HT-29 (cell line): ENCODE measurements around the gene PRPF8. TPM values are rescaled to one million over a fixed set of nuclear protein-coding genes. Genes with fewer than 3 reads are reported as not detected.

Experiments used
- DNase-seq: peaks from one replicate; pipeline ENCODE4 v3.0.0-alpha.2; 2015; ENCODE audit warnings: low spot score
- total RNA-seq: library from RNA; depleted of rRNA; stranded (reverse); fragments of >200 nt; shearing (Covaris generic); gene quantifications from 2 replicates; pipeline ENCODE4 v1.2.3, GENCODE V29; 2014

PRPF8 gene
- total RNA-seq, 1 experiment from 2014 or later = 92.7 TPM

DNA sequence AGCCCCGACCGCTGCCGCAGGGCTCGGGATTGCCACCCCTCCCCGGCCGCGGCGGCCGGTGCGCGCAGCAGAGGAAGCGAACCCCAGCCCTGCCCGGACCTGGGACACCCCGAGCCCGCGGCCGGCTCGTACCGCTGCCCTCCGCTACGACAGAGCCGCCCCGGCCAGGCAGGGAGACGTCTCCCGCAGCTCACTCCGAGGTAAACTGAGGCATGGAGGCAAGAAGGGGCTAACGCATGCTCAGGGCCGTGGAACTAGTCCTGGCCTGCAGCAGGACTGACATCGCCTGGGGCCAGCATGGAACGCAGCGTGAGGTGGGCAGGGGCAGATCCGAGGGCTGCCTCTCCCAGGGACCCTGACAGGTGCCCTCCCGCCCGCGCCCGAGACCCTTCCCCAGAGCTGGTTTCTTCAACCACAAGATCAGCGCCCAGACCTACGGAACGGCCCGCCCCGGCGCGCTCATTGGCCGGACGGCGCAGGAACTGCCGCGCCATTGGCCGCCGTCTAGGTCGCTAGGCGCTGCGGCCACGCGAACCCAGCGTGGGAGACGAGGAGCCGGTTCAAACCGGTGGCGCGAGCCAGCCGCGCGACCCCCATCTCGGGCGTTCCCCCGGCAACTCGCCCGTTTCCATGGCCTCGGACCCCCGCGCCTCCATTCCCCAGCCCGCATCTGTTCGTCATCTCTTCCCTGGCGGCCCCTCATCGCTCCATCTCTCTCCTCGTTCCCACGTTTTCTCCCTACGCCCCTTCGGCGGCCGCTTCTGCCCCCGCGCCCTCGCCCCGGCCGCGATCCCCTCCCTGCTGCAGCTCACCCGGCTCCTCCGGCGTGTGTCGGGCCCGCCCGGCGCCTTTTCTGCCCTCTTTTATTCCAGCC is 56.4 kb downstream of the PRPF8 start, which contains the start of gene SLC43A2:
SLC43A2 (minus strand) TSS at position 853 of the 874 bp plus-strand sequence. CDS start 960 bp downstream, outside the sequence.
- DNase-seq = peak; percentile 77

DNA sequence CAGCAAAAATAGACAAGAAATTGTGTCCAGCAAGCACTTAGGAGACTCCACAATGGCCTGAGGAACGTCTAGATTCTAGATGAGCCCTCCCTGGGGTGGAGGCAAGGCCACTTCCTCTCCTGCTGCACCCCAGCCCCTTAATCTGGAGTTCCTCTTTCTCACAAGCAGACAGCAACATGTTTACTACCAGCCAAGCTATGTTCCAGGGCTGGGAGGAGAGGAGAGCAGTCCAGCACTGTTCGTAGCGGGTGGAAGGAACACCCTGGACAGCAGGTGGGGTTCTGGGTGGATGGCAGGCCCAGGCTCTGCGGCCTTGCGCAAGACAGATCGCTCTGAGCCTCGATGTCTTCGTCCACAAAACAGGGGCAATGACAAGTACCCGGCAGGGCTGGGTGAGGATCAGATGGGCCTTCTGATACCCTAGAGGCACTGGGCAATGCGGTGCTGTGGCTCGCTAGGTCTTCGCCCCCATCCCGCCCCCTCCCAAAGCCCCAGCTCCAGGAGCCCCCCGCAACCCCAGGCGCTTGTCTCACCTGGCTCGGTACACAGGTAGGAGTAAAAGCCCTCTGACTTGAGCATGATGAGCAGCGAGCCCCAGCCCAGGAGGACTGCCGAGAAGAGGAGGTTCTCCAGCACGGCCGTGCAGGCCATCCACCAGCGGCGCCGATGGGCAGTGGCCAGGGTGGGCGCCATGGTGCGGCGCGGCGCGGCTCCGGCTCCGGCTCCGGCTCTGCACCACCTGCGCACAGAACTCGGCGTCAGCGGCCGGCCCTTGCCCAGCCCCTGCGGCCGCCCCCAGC is 57.3 kb downstream of the PRPF8 start:
- DNase-seq = no peak

DNA sequence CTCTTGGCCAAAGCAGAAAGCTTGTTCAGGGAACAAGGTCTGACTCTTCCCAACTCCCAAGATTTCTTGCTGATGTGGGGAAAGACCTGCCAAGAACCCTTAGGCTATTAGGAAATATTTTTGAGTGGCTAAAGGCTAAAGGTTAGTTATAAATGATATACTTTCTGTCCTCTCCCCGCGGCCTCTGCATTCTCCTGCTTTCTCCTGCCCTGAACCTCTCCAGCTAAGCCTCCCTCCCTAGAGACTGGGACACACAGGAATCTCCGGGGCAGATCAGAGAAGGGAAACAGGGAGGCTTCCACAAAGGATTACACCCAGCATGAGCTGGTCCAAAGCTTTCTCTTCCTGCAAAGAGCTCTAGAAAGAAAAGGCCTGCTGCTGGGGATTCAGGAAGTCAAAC is 58.3 kb downstream of the PRPF8 start:
- no peak for DNase-seq

DNA sequence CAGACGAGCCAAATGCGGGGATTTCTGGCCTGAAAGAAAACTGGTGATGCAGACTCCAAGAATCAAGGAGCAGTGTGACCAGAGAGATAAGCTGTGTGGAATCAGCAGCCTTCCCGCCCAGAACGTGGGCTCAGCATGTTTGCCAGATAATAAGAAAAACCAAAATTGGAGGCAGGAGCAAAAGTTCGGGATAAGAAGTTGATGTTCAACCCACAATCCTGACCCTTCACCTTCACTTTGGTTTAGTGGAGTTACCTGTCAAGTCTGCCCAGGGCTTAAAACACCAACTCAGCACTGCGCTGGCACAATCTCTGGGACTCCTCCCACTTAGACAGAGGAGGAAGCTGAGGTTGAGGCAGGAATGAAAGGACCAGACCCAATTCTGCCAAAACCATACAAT is 59.1 kb downstream of the PRPF8 start:
- DNase-seq = no peak

DNA sequence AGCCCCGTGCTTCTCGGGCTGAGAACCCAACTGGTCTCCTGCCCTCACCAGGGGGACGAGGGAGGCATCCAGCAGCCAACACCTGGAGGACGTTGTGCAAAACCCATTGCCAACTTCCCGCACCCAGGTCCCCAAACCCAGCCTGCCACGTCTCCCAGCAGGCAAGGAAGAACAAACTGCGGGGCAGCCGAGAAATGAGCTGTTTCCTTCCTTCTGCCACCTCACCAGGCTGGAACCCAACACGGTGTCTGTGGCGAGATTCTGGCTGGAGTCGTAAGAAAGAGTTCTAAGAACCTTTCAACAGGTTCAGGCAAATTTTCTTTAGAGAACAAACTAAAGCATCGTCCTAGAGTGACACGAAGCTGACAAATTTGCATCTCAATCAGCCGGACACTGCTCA is 59.6 kb downstream of the PRPF8 start:
- no peak for DNase-seq

DNA sequence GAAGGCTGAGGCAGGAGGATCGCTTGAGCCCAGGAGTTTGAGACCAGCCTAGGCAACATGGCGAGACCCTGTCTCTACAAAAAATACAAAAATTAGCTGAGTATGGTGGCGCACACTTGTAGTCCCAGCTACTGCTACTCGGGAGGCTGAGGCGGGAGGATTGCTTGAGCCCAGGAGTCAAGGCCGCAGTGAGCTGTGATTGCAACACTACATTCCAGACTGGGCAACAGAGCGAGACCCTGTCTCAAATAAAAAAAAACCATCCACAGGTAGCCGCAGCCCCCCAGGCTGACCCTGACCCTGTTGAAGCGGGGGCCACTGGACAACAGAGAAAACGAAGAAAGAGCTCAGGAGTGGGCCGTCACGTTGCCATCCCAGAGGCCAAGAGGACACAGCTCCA is 60.0 kb downstream of the PRPF8 start:
- no peak for DNase-seq

DNA sequence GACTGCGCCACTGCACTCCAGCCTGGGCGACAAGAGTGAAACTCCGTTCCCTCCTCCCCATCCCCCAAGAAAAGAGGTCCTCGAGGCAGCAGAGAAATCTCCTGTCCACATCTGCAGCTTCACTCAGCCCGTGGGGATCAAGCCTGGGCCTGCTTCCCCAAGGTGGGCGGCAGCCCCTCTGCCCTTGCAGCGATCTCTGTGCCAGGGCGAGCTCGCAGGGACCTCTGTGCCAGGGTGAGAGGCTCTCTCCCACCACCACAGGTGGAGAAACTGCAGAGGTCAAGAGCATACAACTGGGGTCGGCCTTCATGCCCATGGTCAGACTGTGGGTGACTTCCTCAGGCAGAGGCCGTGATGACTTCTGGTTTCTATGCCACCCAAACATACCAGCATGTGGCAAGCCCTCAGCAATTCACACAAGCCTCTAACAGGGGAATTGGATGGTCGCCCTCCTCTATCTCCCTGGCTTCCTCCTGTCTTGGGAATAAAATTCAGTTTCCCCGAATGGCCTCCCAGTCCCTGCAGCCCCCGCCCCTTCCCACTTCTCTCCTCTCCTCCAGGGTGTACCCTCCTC is 61.5 kb downstream of the PRPF8 start:
- no peak for DNase-seq

DNA sequence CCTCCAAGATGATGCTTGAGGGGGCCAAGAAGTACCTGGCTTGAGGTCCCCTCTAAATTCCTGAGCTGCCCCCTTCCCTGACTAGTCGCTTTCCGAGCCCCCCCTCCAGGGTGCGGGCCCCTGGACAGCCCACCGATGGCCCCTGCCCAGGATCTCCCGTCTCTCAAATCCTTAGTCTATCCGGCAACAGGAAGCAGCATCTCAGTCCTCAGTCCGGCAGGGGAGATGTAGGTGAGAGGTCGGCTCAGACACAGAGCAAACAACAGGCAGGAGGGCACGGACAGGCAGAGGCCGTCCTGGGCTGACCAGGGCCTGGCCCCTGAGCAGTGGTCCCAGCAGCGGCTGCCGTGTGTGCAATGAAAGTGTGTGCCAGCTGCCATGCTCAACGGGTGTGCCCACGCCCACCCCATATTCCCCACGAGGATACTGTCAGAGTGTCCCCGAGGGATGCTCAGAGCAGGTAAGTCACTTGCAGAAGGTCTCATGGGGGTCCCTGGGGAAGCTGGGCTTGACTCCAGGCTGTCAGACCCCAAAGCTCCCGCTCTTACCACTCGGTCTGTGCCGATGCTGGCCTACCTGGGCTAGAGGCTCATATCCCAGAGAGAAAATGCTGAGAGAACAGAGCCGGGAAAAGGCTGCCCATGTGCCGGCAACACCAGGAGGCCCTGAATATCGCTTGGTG is 63.3 kb downstream of the PRPF8 start:
- DNase-seq = no peak

DNA sequence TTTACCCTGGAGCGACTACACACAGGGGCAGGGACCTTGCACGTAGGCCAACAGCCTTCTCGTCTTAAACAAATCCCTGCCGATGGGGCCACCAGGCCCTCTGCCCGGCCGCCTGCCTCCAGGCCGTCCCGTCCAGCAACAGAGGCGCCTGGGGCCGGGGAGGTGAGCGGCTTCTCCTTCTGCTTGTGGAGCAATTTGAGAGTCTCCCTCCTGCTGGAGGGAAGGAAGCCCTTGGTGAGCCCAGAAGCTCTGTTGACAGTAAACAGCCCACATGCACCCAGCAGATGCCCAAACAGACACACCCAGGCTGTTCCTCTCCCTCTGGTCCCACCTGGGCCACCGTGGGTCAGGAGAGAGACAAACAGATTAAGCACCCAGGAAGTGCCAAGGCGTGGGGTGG is 64.2 kb downstream of the PRPF8 start:
- DNase-seq = no peak

DNA sequence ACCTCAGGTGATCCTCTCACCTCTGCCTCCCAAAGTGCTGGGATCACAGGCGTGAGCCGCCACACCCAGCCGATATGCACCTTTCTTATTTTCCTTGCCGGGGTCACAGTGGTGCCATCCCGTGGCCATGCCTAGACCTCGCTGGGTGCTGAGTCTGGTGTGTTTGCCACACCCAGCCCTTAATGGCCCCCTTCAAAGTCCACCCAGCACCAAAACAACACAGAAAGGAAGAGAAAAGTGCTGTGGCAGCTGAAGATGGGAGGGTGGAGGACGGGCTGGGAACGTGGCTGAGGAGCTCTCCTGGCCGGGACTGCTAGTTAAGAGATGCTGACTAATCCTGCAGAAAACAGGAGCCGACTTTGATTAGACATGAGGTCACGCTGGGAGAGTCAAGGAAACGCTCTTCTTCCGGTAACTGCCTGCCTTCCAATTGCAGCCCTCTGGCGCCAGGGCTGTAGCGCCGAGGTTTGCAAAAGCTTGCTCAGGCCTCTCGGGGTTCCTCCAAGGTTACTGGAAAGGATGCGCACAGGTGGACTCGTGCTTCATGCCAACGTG is 67.0 kb downstream of the PRPF8 start:
- peak; percentile 72 for DNase-seq

DNA sequence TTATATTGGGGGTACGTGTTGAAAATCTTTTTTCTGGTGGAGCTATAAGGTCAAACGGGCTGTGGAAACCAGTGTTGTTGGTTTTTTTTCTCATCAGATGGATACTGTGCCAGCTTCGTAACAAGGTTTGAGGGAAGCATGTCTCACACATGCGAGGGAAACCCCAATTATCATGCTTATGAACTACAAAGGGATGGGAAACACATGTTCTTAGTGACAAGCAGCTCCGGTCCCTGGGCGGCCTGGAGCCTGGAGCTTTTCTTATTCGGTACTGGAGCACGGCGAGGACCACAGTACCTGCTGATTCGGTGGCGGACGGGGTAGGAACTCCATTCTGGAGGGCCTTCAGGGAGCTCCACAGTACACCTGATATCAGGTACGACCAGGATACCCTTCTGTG is 68.6 kb downstream of the PRPF8 start:
- no peak for DNase-seq

DNA sequence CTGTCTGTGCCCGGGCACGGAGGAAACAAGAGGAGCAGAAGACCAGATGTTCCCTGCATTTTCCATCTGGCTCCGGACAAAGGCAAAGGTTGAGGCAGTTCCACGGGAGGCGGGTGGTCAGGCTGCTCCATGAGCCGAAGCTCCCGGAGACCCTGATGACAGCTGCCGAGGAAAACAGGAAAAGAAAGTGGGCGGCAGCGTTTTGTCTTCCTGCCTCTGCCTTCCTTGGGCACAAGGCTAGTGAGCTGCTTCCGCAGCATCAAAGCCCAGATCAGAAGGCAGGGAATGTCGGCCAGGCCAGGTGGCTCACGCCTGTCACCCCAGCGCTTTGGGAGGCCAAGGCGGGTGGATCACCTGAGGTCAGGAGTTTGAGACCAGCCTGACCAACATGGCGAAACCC is 72.3 kb downstream of the PRPF8 start:
- no peak for DNase-seq

DNA sequence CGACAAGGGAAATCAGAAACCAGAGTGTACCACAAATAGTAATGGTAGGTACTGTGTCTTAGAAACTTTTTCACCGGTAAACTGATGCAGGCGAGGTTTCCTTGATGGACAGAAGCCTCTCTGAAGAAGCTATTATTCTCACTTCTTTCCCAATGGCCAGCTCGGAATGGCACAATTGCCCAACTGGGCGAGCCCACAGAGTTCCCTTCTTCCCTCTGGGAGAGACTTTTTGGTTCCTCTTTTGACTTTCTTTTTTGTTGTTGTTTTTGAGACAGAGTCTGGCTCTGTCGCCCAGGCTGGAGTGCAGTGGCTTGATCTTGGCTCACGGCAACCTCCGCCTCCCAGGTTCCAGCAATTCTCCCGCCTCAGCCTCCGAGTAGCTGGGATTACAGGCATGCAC is 73.0 kb downstream of the PRPF8 start:
- no peak for DNase-seq

DNA sequence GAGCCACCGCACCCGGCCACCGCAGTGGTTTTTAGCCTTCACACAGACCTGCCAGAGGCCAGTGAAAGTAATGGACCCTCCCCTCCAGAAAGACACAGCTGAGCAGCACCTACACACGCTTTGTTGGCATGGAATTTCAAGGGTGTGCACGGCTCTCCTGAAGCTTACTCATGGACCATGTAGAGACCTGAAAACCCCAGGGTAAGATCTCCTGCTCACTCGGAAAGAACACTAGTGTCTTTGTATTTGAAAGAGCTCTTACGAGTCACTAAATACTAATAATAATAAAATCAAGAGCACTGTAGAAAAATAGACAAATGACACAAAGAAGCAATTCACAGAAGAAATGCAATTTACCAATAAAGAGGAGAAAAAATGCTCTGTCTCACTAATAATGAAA is 76.0 kb downstream of the PRPF8 start:
- no peak for DNase-seq

DNA sequence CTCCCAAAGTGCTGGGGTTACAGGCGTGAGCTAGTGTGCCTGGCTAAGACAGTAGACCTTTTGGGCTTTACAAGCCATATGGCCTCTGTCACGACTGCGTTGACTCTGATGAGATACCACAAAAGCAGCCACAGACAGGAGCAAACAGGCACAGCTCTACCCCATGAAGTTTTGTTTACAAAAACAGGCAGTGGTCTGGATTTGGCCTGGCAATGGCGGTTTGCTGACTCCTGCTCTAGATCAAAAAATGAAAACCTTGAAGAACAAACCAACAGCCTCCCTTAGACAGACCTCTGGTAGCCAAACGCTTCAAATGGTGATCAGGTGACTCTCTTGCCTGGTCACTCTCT is 76.7 kb downstream of the PRPF8 start:
- no peak for DNase-seq

DNA sequence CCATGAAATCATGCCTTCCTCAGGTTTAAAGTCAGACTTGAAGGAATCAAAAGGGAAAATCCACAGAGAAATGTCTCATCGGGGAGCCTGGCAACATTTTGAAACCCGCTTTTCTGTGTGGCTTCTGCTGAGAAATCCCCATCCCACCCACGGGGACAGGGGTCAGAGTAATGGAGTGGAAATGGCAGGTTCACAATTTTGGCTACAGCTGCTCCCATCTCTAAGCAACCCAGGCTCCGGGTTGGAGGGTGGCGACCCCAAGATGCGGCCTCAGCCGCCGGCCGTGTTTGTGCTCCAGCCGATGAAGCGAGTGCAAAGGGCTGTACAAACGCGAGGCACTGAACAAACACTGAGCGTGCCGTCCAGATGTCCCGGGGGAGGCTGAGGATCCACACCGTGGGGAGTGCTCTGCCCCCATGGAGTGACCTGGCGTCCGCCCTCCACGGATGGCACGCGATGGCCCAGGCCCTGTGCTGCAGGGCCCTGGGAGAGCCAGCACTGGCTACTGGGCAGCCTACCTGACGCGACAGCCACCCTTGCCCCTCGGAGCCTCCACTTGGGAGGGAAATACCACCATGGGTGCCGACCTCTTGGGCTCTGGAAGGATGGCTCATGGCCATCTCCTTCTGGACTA is 78.2 kb downstream of the PRPF8 start:
- DNase-seq = no peak

DNA sequence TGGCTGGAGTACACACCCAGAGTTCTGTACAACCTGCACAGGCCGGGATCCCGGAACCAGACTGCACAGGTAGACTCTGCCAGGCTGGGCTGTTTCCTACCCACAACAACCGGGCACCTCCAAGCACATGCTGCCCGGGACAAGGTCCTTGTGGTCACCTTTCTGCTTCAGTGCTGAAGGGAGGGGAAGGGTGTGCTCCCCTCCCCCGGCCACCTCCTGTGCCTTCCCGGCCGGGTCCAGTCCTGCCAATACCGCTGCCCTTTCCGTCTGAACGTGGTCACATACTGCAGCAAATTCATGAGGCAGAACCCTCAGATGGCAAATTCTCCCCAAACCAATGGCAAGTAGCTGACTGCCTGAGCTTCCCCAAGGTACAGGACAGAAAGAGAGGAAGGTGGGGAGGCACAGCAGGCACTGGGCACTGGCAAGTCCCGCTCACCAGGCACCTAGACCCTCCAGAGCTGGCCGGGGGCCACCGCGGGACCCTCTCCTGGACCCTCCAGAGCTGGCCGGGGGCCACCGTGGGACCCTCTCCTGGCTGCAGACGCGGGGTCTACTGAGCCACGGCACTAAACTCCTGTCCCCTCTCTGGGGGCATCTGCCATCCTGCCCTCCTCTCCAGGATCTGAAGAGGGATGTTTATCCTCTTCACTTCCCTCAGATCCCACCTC is 78.9 kb downstream of the PRPF8 start:
- no peak for DNase-seq

DNA sequence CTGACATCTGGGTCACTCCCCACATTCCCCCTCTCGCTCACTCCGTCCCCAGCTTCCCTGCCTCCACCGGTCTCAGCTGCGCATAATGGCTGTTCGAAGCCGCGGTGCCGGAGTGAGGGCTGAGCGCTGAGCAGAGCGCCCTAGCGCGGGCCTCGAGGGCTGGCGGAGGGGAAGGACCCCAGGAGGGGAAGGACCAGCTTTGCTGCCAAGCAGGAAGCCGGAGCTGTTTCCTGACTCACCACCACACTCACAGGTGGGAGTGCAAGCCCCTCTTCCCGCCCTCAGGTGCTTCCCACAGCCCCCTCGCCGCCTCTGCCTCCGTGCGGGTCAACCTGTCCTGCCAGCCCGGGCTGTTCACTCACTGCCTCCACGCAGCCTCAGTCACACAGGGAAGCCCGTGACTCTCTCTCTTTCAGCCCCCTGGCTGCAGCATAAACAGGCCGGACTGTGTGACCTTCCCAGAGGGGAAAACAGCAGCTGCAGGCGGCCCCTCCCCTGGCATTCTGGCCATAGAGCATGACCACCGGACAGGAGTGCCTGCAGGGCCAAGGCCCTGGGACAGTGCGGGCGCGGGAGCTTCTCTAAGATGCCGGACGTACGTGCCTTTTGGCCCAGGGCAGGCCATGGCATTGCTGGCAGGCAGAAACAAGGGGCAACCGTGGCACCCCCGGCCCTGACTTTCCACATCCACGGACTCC is 79.7 kb downstream of the PRPF8 start:
- no peak for DNase-seq

DNA sequence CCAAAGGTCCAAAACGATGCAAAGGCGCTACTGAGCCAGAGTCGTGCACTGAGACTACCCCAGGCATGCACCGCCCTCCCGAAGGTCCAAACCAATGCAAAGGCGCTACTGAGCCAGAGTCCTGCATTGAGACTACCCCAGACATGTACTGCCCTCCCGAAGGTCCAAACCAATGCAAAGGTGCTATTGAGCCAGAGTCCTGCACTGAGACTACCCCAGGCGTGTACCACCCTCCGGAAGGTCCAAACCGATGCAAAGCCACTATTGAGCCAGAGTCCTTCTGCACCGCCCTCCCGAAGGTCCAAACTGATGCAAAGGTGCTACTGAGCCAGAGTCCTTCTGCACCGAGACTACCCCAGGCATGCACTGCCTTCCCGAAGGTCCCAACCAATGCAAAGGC is 83.1 kb downstream of the PRPF8 start:
- no peak for DNase-seq
